HG02840 (cell line): ENCODE results near the gene DAPK1.

Source experiments
- ATAC-seq: cut with Tn5 transposase; IDR thresholded peaks from one replicate; pipeline ENCODE4 v1.9.1; 2021; ENCODE audit warnings: mild to moderate bottlenecking, moderate library complexity, moderate number of reproducible peaks; ENCODE audit not compliant: unreplicated experiment, low FRiP score

Gene DAPK1

DNA sequence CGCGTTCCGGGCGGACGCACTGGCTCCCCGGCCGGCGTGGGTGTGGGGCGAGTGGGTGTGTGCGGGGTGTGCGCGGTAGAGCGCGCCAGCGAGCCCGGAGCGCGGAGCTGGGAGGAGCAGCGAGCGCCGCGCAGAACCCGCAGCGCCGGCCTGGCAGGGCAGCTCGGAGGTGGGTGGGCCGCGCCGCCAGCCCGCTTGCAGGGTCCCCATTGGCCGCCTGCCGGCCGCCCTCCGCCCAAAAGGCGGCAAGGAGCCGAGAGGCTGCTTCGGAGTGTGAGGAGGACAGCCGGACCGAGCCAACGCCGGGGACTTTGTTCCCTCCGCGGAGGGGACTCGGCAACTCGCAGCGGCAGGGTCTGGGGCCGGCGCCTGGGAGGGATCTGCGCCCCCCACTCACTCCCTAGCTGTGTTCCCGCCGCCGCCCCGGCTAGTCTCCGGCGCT is at the start of gene DAPK1:
DAPK1 (plus strand) TSS at position 264 of the 442 bp plus-strand sequence. CDS start 1,211 bp downstream, outside the sequence.
- no peak for ATAC-seq

DNA sequence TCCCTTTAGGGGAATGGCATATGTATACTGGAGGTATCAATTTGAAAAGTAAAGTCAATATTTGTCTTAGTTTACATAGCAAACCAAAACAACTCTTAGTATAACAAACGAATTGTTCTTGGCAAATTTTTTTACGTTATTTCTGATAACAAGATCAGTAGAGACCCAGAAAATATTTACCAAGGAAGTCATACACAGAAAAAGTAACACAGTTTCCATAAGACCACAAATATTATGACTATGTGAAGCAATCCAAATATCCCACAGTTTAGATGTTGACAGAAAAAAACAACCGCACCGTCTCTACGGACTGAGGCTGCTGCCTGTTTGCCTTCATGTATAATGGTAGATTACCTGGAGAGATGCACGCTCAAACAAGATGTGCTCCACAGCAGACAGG is 46.5 kb upstream of the DAPK1 start:
- no peak for ATAC-seq

DNA sequence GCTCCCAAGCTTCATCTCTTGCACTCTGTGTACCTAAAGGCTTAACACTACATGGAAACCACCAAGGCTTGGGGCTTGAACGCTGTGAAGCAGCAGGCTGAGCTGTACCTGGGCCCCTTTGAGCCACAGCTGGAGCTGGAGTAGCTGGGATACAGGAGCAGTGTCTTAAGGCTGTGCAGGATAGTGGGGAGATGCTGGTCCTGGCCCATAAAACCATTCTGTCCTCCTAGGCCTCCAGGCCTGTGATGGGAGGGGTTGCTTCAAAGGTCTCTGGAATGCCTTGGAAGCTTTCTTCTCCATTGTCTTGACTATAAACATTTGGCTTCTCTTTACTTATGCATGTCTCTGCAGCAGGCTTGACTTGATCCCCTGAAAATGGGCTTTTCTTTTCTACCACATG is 42.3 kb upstream of the DAPK1 start:
- no peak for ATAC-seq

DNA sequence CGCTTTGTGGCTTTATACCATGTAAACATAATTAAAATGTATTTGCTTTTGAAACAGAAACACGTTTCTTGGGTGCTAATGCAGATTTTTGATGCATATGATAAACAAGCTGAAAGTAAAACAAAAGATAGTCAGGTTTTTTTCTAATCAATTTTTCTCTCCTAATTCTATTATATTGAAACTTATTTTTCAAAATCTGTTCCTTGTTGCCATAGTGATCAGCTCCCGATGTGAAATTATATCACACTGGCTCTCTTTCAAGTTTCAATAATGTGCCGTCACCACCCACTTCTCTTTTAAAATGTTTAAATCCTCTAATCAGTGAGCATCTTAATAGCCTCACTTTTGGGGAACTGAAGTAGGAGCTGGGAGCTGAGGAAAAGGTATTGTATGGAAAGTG is 36.4 kb upstream of the DAPK1 start:
- ATAC-seq: no peak

DNA sequence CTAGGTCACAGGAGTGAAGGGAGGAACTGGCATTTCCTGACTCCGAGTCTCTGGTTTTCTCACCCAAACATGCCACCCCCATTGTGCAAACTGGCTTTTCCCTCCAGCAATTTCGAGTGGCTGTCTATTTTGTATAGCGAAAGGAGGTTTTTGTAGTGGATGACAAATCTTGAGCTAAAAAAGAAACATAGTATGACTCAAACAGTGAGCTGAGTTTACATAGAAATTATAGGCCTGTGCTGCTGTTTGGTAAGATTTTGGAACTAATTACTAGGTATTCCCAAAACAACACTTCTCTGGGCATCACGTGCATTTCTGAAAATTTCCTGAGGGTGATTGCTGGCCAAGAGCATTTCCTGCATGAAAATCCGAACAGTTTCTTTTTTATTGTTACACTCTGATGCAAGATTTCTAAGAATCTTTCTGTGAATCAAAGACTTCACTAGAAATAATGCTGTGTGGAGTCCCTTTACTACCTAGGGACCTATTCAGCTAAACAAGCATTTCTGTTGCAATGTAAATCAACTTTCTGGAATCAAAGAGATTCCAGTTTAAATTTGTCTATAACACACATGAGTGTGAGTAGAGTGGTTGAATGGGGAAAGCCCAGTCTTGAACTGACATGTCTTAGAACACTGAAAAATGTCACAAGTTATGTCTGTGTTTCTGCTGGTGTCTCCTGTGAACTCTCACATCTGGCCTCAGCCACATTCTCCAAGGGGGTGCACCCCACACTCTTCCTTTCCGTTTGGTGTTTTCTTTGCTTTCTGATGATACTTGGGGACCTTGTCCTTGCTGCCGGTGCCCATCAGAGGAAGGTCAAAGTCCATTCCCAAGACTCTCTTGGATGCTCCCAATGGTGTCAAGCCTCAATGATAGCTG is 33.3 kb upstream of the DAPK1 start:
- ATAC-seq: no peak

DNA sequence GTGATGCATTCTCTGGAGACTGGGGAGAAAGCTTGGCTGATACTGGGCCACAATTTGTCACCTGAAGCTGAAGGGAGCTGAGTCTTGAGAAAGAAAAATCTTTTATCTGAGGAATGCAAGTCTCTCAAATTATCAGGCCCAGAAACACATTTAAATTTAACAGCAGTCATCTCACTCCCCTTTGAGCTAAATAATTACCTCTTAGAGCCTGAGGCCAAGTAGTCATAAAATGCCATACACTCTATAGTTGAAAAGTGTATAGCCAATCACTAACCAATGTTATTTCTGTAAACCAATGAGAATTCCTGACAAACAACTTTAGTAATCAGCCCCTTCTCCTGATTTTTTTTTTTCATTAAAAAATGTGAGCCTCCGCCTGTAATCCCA is 32.7 kb upstream of the DAPK1 start:
- no peak for ATAC-seq

DNA sequence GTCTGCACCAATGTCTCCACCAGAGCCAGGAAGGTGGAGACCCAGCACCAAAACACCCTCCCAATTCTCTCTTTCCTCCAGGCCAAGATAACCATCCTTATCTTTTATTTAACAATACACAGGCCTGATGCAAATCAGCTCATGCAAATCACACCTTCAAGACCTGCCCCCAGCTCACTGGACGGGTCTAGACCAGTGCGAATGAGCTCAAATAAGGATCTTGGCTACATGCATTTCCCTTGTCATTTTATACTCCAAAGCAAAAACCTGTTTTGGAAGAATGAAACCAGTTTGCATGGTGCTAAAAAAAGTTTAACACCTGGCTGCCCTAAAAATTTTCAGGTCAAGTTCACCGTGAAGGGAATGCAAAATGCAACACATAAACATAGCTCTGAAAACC is 31.9 kb upstream of the DAPK1 start:
- ATAC-seq: no peak

DNA sequence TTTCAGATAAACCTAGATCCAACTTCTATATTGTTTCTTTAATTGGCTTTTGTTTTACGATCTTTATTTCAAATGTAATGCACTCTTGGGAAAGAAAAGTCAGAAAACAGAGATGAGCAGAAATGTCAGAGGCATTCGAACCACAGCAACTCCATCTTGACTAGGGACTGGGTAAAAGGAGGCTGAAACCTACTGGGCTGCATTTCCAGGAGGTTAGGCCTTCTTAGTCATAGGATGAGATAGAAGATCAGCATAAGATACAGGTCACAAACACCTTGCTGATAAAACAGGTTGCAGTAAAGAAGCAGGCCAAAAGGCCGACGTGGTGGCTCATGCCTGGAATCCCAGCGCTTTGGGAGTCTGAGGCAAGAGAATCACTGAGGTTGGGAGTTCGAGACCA is 30.5 kb upstream of the DAPK1 start:
- no peak for ATAC-seq

DNA sequence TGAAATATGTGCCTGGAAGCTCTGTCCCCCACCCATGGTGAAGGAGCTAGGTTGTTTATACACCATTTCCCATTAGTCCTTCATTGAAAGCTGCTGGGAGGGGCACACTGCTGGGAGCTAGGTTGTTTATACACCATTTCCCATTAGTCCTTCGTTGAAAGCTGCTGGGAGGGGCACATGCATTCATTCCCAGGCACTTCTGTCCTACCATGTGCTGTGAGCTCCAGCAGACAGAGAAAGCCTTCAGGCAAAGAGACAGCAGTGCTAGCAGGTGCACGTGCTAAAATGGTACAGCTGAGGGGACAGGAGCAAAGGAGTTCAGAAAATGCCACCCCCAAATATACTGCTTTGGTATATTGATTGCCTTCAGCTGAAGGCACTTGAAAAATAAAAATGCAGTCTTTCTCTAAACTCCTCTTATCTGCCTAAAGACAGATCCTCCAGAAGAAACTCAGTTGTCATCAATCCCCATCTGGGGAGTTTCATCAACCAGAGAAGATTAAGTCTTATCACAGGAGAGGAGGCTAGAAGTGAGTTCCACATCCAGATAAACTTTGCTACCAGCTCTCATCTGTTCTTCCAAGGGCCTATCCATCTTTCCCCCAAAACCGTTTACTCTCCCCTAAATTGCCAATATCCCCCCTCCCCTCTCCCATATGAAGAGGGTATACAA is 27.7 kb upstream of the DAPK1 start:
- no peak for ATAC-seq

DNA sequence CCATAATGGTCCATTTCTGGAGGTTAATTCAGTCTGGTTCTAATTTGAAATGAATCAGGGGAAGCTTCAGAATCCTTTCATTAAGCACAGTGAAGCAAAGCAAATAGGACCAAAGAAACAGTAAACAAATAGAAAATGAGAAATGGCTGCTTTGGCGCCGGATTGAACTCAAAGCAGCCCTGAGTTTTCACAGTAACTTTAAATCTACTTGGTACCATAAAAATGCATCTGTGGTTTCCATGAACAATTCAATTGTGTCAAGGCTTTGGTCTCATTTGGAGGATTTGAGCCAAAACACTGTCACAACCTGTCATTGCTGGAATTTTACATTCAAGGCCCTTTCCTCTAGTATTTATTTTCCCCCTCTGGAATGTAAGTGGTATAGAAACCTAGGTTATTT is 25.9 kb upstream of the DAPK1 start:
- no peak for ATAC-seq

DNA sequence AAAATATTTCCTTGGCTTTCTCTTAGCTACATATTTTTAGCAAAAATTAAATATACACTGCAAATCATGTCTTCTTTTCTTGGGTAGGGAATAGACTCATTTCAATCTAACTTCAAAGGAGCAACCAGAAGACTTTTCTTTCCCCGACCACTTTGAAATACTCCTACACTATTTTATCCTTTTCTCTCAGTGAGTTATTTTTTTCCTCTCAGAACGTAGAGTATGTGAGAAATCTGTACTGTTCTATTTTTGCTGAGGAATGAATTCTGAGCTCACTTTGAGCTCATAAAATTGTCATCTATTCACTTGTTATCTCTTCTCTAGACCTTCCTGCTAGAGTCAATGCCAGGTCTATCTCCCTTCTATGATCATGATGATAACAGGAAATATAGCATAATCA is 22.2 kb upstream of the DAPK1 start:
- ATAC-seq: no peak

DNA sequence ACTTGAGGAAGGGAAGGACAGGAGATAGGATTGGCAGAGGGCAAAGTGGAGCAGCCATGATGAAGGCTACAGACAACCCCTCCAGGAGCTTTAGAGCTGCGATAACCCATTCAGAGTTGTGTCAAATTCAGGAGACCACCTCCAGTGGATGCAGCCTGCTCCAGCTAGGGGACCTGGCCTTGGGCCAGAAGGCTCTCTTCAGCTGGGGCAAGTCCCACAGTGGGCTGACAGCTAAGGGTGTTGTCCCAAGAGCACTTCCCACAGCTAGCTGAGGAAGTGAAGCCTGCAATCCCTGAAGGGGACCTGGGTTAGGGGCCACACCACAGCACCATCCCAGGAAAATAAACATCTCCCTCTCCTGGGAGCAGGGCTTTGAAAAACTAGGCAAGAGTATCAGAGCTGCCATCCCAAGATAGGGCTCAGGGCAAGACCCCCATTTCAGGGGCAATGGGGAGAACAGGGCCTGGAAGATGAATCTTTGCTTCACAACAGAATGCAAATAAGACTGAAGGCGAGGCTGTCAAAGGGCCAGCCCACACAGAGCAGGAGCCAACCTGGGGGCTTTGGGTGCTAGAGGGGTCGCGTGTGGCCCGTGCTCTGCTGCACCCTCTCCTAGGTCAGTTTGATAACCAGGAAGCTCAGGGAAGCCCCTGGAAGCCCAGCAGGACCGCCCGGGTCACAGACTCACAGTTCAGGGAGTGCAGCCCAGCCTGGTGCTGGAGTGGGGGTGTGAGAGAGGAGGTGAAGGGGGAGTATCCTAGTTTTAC is 19.3 kb upstream of the DAPK1 start:
- no peak for ATAC-seq

DNA sequence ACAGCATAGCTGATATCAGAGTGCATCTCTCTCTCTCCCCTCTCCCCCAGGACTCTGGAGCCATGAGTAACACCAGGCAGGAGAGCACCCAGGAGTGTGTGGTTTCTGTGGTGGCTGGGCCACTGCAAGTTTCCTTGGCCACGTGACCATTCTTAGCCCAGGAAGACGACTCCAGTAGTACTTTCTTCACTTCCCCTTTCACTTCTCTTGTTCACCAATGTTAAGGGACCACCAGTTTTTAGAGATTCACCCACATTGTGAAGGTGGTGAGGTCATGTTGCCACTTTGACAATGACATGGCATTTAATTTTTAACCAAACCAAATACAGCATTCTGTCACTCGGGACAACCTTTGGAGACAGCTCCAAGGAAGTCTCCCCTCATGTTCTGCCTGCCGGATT is 17.9 kb upstream of the DAPK1 start:
- no peak for ATAC-seq

DNA sequence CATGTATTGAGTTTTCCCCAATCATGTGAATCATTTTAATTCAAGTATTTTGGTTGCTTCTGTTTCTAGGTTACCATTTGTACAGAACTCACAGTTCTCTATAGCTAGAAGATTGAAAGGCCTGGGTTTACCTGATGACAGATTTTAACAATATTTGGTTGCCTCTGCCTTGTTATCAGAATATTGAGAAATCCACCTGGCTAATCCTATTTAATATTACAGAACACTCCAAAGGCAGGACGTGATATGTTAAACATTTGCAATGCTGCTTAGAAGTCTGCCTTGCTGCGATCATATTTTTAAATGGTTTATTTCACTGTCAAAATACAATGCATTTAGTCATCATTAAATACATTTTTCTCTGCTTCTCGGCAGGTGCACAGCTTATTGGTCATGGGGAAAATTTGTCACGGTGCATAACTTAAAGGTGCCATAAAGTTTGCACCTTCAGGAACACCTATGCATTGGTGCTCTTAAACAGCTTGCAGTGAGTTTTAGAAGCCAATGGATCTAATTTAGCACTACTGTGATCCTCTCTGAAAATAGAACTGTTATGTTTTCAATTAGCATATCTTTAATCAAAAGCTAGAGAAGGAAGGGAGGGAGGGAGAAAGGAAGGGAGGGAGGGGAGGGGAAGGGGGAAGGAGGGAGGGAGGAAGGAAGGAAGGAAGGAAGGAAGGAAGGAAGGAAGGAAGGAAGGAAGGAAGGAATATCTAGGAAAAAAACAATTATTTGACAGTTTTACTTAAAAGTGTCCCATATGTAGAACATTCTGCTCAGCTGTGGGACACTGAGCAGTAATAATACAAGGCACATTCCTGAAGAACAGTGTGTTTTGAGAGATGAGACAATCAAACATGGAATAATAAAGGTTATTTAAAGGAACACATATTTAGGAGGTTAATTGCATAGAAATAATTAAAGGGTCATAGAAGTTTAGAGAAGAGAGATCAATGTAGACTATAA is 15.5 kb upstream of the DAPK1 start:
- no peak for ATAC-seq

DNA sequence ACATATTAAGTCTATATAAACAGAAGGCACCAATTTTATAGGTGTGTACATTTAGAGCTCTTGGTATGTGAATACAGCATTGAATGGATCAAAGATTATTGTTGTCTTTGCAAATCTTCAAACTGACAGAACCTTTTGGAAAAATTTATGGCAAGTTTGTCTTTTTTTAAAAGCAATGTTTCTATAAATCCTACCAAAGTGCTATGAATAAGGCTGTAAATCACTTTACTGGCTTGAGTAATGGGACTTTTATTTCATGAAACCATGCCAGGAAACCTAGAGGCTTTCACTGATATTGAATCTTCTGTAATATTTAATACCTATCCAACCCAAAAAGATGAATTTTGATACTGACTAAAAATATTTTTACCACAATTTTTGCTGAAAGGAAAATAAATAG is 7.4 kb upstream of the DAPK1 start:
- ATAC-seq: no peak

DNA sequence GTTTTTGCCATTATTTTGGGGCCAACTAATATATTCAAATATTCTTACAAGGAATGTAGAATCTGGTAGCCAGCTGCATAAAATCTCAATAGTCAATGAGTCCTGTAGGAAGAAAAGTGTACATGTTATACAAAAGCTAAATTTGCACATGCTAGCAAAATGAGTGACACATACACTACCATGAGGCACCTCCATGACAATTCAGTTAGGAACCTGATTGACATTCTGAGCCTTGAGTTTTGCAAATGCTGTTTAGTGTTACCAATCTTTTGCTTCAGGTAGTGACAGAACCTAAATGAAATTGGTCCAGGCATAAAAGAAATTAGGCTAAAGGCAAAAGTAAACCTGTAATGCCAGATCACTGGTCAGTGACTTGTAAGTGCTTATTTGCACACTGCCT is 6.8 kb upstream of the DAPK1 start:
- no peak for ATAC-seq

DNA sequence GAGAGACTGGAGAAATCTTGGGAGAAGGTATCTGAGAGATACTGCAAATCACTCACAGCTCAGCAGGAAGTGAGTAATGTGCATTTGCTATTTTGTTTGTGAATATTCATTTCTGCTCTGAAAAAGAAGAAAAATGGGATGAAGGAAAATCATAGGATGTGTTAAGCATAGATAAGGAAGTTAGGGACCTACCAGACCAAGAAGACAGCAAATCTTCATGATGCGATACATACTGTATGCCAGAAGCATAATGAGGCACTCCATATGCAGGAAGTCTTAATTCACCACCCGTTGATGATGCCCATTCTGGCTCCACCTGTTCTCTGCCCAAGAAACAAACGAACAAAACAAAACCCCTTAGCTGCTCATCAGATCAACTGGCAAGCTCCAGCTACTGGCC is 6.1 kb upstream of the DAPK1 start:
- no peak for ATAC-seq

DNA sequence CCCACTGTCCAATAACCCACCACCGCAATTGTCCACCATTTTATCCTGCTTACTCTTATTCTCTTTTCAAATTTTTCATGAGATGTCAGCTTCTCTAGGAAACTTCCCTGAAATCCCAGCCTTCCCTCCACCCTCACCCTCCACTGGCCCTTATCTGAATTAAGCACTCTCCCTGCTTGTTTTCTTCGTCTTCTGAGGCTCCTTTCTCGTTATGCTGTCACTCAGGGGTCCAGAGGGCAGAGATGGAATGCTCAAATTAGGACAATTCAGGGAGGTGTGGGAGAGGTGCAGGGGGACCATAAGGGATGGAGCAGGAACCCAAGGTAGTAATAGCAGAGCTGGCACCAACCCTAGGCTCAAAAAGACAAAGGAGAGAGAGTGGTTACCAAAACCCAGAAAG is 5.0 kb upstream of the DAPK1 start:
- ATAC-seq: no peak

DNA sequence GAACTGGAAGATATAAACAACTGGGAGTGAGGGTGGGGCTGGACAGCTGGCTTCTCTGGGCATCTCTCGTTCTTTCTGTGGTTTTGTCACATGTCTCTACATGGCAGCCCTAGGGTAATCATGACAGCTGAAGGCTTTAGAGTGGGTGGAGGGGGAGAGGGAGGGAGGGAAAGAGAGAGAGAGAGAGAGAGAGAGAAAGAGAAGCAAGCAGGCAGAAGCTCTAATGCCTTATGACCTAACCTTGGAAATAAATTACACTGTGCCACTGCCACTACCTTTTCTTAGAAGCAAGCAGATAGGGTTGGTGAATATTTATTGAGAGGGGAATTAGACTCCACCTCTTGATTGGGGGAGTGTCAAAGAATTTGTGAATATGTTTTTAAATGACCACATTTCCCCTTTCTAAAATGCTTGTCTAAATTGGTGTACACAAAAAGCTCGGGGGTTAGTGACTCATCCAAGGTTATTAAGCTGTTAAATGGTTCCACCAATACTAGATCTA is 2.6 kb upstream of the DAPK1 start:
- no peak for ATAC-seq

DNA sequence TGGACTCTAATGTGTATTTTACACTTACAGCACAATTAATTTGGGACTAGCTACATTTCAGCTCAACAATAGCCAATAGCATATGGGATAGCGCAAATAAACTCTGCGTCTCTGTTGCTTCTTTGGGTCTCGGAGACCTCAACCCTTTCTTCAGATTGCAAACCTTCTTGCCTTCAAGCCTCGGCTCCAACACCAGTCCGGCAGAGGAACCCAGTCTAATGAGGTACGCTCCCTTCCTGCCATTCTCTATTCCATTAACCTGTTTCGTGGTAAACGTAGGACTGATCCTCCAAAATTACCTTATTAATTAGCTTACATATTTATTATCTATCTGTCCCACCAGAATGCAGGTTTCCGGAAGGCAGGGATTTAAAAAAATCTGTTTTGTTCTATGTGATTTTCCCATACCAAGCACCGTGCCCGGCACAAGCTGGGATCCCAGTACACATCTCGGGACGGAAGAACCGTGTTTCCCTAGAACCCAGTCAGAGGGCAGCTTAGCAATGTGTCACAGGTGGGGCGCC is 525 bp upstream of the DAPK1 start:
- ATAC-seq: no peak
